Measurements from ENCODE around the gene MED15.
A peak's percentile ranks its signal among the peaks of the same experiment; 100 is the strongest.
"Not testable (repeated sequence)": the region's sequence is repeated elsewhere in the genome, so short reads cannot be mapped to it uniquely, and the experiment has no call there.

The MED15 gene, protein sequence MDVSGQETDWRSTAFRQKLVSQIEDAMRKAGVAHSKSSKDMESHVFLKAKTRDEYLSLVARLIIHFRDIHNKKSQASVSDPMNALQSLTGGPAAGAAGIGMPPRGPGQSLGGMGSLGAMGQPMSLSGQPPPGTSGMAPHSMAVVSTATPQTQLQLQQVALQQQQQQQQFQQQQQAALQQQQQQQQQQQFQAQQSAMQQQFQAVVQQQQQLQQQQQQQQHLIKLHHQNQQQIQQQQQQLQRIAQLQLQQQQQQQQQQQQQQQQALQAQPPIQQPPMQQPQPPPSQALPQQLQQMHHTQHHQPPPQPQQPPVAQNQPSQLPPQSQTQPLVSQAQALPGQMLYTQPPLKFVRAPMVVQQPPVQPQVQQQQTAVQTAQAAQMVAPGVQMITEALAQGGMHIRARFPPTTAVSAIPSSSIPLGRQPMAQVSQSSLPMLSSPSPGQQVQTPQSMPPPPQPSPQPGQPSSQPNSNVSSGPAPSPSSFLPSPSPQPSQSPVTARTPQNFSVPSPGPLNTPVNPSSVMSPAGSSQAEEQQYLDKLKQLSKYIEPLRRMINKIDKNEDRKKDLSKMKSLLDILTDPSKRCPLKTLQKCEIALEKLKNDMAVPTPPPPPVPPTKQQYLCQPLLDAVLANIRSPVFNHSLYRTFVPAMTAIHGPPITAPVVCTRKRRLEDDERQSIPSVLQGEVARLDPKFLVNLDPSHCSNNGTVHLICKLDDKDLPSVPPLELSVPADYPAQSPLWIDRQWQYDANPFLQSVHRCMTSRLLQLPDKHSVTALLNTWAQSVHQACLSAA

DNA sequence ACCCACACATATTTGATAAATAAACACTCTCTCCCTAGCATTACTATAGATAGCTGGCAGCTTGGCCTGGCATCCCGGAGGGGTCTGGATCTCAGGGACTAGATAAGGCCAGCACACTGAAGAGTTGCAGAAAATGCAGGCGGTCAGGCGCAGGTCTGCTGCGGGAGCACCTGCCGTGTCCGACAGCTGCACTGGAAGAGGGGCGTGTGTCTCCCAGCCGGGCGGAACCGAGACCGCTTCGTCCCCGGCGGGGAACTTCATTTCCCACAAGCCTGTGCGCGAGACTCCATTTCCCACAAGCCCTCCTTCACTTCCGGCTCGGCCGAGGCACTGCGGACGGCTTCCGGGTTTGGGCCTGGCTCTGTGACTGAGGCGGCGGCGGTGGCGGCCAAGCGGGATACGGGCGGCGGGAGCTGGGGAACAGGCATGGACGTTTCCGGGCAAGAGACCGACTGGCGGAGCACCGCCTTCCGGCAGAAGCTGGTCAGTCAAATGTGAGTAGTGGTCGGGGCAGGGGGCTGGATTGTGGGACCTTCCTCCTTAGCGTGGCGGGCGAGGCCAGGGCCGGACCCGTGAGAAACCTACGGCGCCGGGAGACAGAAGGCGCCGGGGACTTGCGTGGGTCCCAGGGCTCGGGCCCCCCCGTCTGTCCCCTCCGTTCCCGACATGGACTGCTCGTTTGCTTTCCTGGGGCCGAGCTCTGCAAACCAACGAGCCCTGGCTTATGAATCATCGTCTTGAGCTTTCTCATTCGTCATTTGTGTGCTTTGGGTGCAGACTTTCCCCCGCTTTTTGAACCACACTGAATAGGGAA lies at the start of gene MED15:
MED15 (plus strand) TSS at position 358 of the 814 bp plus-strand sequence; CDS start at position 427, 69 bp downstream.
- DNase-seq (ENCODE audit: low read depth in 2 of 2), result peak; percentile 87 to 88

- no peak for DNase-seq (ENCODE audit: low read depth in 2 of 2)
Observed at GRCh38 chr22:20458530-20459151, 48.8 kb upstream of the MED15 start.

- no peak for DNase-seq (ENCODE audit: low read depth in 2 of 2)
Observed at GRCh38 chr22:20459152-20459542, 48.3 kb upstream of the MED15 start.

DNA sequence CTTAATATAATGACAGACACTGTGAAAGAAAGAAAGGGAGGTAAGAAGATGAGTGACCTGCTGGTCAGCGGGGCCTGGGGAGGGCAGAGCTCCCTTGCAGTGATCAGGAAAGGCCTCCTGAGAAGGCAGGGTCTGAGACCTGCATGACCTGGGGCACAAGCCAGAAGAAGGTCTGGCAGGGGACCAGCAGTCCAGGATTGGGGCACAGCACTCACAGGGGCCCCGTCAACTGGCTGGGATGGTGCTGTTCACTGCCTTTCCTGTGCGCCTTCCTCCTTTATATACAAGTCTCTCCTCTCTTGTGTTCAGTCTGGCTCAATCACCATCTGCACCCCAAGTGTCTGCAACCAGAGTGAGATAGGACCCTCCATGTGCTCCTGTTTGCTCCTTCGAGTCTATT lies 47.5 kb upstream of the MED15 start:
- DNase-seq (ENCODE audit: low read depth in 2 of 2), result no peak

- no peak for DNase-seq (ENCODE audit: low read depth in 2 of 2)
Observed at GRCh38 chr22:20463324-20464095, 43.9 kb upstream of the MED15 start.

DNA sequence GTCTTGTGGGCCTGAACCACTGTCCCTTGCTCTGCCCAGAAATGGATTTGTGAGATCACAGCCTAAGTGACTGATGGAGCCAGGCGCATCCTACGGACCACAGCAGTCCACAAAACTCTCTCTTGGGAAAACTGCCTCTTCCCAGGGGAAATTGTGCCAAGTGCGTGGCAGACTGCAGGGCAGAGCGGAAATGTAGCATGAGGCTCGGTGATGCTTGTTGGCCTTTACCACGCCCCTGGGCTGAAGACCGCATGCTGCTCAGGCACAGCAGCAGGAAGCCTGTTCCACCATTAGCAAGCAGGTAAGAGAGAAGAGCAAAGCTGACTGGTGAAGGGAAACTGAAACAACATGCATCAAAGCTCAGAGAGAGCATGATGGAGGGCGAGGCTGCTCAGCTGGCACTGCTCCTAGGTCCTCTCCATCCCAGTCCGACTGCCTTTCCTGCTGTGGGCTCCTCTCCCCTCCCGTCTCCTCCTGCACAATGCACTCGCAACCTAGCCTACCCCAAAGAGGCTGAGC lies 43.3 kb upstream of the MED15 start:
- DNase-seq (ENCODE audit: low read depth in 2 of 2), result peak; percentile 26 to 35

DNA sequence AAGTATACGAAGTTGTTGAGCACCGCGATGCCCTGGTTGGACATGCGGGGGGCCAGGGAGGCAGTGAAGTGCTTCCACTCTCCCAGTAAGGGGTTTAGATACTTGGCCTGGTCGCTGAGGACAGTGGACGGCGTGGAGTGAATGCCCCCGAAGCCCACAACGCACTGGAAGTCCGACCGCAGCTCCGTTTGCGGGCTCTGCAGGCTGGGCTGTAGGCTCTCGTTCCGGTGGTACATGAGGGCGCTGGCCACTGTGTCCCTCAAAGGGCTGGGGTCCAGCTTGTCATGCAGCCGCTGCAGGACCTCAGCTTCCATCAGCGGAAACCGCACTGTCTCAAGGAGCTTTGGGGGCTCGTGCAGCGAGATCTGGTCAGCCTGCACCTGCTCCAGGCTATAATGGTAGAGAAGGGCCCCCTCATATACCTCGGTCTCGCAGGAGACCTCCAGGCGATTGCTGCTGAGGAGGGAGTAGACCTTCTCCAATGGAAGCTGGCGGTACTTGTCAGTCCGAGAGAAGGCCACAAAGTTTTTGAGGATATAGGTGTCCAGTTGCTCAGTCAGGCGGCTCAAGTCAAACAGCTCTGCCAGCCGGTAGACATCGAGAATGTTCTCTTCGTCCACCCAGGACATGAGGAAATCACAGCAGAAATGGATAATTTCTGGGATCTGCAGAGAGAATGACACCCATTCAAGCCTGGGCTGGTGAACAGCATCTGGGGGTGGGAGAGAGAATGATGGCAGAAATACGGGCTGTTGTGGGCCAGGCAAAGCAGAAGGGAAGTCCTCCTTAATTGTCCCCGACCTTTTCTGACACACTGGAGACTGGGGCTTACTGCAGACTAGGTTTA lies 42.3 kb upstream of the MED15 start:
- DNase-seq (ENCODE audit: low read depth in 2 of 2), result no peak

GRCh38 chr22:20465759-20466077 lies 41.7 kb upstream of the MED15 start:
- DNase-seq (ENCODE audit: low read depth in 2 of 2), result no peak

DNA sequence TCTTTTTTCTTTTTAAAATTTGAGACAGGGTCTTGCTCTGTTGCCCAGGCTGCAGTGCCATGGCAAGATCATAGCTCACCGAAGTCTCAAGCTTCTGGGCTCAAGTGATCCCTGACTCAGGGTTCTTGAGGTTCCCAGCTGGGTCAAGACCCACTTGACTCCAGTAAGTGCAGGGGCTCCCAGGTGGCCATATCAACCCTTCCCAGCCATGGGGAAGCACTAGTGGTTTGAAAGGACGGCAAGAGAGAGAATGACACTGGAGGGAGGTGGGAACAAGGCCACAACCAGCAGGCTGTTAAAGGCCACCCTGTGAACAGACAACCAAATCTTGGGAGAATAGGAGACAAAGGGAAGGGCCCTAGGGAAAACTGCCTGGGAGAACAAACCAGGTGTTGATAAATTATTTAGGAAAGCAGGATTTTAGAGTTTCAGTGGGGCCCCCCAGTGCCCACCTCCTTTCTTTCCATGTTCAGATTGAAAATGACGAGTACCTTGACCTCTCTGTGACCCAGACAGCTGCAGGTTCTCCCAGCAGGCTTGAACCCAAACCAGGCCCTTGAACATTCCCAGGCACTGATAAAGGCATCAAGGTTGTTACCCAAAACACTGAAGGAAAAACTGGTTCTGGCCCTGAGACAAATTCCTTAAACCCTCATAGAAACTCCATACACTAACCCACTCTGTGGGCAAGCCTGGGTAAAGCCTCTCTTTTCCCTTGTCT lies 40.6 kb upstream of the MED15 start:
- no peak for DNase-seq (ENCODE audit: low read depth in 2 of 2)

DNA sequence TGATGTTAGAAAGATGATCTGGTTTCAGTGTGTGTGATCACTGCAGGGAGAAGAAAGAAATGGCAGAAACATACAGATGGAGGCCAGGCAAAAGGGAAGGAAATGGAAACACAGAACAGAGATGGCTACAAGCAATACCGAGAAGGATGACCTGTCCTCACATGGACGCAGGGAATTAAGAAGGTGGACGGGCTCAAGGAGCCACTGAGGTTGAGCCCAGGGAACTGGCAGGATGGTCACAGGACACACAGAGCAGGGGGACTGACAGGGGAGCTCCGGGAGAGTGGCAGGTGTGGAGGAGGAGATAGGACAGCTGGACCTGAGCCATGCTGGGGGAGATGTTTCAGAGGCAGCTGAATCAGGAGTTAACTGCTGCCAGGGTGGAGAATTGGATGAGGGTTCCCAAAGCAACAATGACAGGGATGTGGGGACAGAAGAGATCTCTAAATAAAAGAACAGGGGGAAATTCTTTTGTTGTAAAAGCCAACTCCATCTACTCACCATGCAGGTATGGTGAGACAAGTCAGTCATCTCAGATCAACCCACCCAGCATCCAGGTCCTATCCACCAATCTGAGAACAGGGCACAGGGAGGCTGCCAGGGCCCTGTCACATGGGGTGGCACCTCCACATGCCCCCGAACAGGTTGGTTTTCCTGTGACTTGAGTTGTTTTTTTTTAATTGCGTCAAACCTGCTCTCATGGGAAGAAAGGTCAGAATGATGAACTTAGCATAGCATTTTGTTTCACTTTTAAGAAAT lies 38.1 kb upstream of the MED15 start:
- no peak for DNase-seq (ENCODE audit: low read depth in 2 of 2)

- not testable (repeated sequence) for DNase-seq (ENCODE audit: low read depth in 2 of 2)
Observed at GRCh38 chr22:20470525-20470924, 36.9 kb upstream of the MED15 start.

DNA sequence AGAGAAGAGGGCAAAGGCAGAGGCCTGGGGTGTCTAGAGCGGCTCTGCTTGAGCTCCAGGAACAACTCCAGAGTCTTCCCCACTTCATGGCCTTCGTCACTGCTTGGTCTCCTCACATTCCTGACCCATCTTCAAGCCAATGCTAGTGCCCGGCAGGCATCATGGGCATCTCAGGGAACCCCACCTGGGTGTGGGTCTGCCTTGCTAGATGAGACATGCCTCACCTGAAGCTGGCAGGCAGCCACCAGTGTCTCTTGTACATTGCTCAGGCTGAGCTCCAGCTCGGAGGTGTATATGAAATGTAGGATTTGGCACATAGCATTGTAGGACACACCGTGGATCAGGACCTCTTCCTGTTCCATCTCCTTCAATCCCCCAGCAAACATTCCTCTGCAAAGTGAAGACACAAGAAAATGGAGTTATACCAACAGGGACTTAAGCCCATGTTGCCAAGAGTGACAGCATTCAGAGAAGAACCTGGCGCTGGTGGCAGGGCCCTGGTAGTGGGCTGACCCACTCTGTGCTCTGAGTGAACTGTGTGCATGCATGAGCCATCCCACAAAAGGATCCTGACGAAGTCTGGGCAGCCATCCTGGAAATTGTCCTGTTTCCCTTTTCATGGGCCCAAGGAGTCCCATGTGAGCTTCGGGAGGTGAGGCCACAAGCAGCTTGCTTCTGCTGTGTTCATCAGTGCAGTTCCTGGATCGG lies 36.1 kb upstream of the MED15 start:
- no peak for DNase-seq (ENCODE audit: low read depth in 2 of 2)

DNA sequence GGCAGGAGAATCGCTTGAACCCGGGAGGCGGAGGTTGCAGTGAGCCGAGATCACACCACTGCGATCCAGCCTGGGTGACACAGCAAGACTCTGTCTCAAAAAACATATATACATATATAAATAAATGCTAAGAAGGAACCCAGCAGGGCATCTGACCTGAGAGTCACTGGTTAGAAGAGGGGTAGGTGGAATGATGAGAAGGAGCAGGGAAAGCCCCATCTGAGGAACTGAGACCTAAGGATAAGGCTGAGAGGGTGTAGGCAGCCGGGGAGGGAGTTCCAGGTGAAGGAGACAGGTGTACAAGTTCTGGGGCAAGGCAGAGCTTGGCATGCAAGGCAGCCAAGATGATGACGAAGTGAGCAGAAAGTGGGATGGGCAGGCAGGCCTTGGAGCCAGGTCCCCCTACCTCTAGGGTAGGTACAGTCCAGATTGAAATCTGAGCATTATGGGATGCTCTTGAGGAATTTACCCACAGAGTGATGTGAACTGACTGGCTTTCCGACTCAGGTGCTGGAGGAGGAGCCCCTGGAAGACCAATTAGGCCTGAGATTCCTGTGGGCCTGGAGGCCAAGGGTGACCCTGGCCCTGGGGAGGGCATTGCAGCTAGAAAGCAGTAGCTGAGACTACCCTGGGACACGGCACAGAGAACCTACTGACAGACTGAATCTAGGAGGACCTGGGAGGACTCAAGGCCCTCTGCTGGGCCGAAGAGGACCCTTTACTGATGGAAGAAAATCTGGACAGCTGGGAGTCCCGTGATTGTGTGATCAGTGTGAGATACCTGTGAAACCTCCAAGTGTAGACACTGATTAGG lies 34.6 kb upstream of the MED15 start:
- DNase-seq (ENCODE audit: low read depth in 2 of 2), result no peak

DNA sequence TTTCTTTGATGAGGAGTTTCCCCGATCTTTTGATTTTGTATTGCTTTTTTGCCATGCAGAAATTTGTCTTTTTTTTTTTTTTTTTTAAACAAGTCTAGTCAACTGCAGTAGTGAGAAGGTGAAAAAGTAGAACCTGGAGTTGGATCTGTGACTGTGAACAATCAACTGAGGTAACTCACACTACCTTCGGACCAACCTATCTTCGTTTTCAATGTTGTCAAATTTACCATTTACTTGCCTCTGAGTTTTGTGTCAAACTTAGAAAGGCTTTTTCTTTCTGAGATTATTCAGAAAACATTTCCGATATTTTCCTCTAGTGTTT lies 32.3 kb upstream of the MED15 start:
- no peak for DNase-seq (ENCODE audit: low read depth in 2 of 2)

GRCh38 chr22:20475569-20475968 lies 31.8 kb upstream of the MED15 start:
- DNase-seq (ENCODE audit: low read depth in 2 of 2), result not testable (repeated sequence)

GRCh38 chr22:20478059-20478458 lies 29.4 kb upstream of the MED15 start:
- not testable (repeated sequence) for DNase-seq (ENCODE audit: low read depth in 2 of 2)

DNA sequence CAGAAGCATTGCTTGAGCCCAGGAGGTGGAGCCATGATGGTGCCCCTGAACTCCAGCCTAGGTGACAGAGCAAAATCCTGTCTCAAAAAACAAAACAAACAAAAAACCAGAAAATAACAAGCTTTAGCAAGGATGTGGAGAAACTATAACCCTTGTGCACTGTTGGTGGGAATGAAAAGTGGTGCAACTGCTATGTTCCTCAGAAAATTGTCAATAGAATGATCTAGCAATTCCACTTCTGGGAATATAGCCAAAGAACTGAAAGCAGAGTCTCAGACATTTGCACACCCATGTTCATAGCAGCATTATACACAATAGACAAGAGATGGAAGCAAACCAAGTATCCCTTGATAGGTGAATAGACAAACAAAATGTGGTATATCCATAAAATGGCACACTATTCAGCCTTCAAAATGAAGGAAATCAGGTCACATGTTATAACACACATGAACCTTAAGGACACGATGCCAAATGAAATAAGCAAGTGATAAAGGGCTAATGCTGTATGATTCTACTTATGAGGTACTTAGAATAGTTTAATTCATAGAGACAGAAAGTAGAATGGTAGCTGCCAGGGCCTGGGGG lies 27.7 kb upstream of the MED15 start:
- DNase-seq (ENCODE audit: low read depth in 2 of 2), result no peak
